ENCODE results near the gene TNK1.

Gene TNK1

DNA sequence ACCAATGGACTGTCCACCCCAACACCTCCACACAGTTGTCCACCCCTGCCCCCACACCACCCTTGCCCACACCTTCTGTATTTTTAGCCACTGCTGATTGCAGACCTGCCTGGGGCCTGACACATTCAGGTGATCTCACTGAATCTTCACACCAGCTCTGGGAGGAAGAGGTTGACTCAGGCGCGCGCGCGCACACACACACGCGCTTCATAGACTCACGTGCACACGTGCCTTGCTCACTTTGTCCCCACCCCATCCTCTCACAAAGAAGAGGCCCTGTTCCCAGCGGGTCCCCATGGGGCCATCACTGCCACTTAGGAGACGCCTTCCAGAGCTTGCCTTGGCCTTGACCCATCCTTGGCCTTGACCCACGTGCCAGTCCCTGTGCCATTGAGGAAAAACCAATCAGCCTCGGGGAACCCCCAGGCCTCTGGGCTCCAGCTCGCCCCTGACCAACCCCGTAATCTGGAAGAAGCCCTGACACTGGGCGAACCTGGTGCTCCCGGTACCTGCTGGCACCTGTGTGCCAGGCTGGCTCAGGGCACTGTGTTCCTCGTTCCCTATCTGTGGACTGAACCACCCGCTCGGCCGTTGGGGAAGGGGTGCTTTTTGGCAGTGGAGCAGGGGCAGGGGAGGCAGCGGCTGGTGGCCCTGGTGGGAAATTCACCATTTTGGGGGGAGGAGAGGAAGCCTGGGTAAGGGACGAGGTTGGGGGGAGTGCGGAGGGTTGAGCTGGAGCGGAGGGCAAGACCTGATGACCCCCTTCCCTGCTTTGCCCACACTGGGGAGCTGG is 29.9 kb downstream of the TNK1 start:
- no peak overlapping the region for H3K4me3 ChIP-seq (ENCODE audit: low read depth, low read length)
- ChIA-PET POLR2A (no interaction called here), CTCF (interaction anchor here (0.8 kb wide), 1 partner anchor 11 kb away, joined by 3 read pairs; no protein-coding TSS in a partner anchor)
- TF ChIP-seq, protein P1, sequence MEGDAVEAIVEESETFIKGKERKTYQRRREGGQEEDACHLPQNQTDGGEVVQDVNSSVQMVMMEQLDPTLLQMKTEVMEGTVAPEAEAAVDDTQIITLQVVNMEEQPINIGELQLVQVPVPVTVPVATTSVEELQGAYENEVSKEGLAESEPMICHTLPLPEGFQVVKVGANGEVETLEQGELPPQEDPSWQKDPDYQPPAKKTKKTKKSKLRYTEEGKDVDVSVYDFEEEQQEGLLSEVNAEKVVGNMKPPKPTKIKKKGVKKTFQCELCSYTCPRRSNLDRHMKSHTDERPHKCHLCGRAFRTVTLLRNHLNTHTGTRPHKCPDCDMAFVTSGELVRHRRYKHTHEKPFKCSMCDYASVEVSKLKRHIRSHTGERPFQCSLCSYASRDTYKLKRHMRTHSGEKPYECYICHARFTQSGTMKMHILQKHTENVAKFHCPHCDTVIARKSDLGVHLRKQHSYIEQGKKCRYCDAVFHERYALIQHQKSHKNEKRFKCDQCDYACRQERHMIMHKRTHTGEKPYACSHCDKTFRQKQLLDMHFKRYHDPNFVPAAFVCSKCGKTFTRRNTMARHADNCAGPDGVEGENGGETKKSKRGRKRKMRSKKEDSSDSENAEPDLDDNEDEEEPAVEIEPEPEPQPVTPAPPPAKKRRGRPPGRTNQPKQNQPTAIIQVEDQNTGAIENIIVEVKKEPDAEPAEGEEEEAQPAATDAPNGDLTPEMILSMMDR (IDR thresholded peaks at IDR 0.05; ENCODE audit: insufficient read depth, low read length, missing control alignments): no peak
- no peak for DNase-seq (ENCODE audit: low read depth, low spot score)

DNA sequence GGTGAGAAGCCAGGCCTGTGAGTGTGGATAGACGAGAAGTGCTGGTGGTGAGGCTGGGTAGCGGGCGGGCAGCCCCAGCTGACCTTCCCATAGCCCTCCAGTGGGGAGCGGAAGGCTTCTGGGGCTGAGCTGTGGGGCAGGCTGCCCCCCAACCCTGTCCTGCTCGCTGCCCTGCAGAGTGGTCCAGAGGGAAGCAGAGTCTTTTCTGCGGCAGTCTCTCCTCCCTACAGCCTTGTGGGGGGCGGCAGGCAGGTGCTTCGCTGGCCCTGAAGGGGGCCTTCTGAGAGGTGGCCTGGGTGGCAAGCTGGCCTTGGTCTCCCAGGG is 30.5 kb downstream of the TNK1 start:
- CTCF ChIA-PET: interaction anchor here (0.6 to 0.8 kb wide), 2 partner anchors 12 to 17 kb away, joined by 3 to 4 read pairs; no protein-coding TSS in a partner anchor
- POLR2A ChIA-PET: no interaction called here
- TF ChIP-seq, protein P1 (IDR thresholded peaks at IDR 0.05; ENCODE audit: insufficient read depth, low read length, missing control alignments): no peak

DNA sequence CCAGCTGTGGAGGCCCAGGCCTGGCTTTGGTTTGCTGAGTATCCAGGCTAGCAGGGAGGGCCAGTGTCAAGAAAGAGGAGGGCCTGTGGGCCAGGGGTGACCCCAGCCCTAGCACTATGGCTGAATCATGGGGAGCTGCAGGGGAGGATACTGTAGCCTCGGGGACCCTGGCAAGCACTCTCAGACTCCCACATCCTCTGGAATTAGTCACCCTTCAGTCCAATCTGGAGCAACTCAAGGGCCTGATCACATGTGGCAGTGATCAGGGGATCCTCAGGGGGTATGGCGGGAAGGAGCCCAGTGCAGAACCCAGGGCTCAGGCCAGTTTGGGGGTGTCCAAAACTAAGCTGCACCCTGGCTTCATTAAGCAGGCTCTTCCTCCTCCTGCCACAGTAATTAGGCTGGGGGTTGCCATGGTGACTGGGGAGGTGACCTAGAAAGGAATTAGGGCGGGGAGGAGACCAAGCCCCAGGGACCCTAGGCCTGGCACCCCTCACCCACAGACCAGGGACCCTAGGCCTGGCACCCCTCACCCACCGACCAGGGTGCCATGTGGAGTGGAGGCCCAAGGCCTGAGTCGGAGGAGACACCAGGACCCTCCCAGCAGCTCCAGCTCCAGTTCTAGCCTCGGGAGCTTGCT is 32.6 kb downstream of the TNK1 start:
- ChIA-PET POLR2A (interaction anchor here (1.5 to 1.9 kb wide), 2 partner anchors 9 to 23 kb away, joined by 4 to 11 read pairs; partner anchors contain the start of gene TMEM256), CTCF (interaction anchor here (0.8 to 1.9 kb wide), 6 partner anchors 9 to 147 kb away, joined by 3 to 5 read pairs (median 3); no protein-coding TSS in a partner anchor)
- TF ChIP-seq, protein P1 (IDR thresholded peaks at IDR 0.05; ENCODE audit: insufficient read depth, low read length, missing control alignments): no peak
- H3K4me3 ChIP-seq (ENCODE audit: low read depth, low read length): no peak overlapping the region
- DNase-seq (ENCODE audit: low read depth, low spot score): no peak

More for the DNA sequence above, 30.5 kb downstream of the TNK1 start:
- DNase-seq (ENCODE audit: low read depth, low spot score): no peak
- no peak overlapping the region for H3K4me3 ChIP-seq (ENCODE audit: low read depth, low read length)

DNA sequence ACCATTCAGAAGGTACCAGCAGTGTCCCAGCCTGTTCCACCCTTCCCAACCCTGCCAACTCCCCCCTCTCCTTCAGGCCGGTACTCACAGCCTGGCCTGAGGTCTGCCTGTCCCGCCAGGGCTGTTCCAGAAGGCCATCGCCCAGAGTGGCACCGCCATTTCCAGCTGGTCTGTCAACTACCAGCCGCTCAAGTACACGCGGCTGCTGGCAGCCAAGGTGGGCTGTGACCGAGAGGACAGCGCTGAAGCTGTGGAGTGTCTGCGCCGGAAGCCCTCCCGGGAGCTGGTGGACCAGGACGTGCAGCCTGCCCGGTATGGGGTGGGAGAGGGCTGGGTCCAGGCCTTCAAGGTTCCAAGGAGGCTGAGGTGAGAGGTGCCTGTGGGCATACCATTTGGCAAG is 33.9 kb downstream of the TNK1 start:
- CTCF ChIA-PET: interaction anchor here (1.9 kb wide), 1 partner anchor 22 kb away, joined by 5 read pairs; no protein-coding TSS in a partner anchor
- POLR2A ChIA-PET: no interaction called here
- H3K4me3 ChIP-seq (ENCODE audit: low read depth, low read length): no peak overlapping the region
- TF ChIP-seq, protein P1 (IDR thresholded peaks at IDR 0.05; ENCODE audit: insufficient read depth, low read length, missing control alignments): no peak
- no peak for DNase-seq (ENCODE audit: low read depth, low spot score)

DNA sequence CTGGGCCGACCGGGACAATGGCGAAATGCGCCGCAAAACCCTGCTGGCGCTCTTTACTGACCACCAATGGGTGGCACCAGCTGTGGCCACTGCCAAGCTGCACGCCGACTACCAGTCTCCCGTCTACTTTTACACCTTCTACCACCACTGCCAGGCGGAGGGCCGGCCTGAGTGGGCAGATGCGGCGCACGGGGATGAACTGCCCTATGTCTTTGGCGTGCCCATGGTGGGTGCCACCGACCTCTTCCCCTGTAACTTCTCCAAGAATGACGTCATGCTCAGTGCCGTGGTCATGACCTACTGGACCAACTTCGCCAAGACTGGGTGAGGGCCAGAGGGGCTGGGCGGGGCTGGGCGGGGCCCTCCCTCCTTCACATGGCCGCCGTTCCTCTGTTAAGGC is 34.9 kb downstream of the TNK1 start:
- H3K4me3 ChIP-seq (ENCODE audit: low read depth, low read length): no peak overlapping the region
- TF ChIP-seq, protein P1 (IDR thresholded peaks at IDR 0.05; ENCODE audit: insufficient read depth, low read length, missing control alignments): no peak
- ChIA-PET POLR2A (no interaction called here), CTCF (no interaction called here)
- DNase-seq (ENCODE audit: low read depth, low spot score): no peak

DNA sequence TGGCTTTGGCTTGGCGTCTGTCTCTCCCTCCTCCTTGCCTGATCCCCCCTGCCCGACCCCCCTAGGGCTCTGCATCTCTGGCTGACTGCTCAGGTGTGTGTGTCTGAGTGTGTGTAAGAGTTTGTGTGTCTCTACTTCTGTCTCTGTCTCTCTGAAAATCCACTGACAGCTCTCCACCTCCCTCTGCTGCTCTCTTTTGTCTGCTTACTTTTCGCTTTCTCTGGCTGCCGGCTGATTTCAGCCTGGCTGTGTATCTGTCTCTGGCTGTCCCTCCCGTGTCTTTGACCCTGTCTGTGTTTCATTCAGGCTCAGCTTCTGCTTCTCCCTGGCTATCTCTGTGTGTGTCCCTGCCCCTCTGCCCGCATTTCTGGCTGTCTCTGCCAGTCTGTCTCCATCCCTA is 35.4 kb downstream of the TNK1 start:
- no peak for DNase-seq (ENCODE audit: low read depth, low spot score)
- TF ChIP-seq, protein P1 (IDR thresholded peaks at IDR 0.05; ENCODE audit: insufficient read depth, low read length, missing control alignments): no peak
- no peak overlapping the region for H3K4me3 ChIP-seq (ENCODE audit: low read depth, low read length)
- ChIA-PET POLR2A (no interaction called here), CTCF (no interaction called here)
